Middle frontal gyrus (tissue), 1 donor: ENCODE measurements around the gene B3GNT8.
"Not testable (repeated sequence)": the region's sequence is repeated elsewhere in the genome, so short reads cannot be mapped to it uniquely, and the experiment has no call there.

Experiments
- DNase-seq: peaks from one replicate; pipeline ENCODE4 v3.0.0-alpha.2; 2015; ENCODE audit warnings: low spot score; ENCODE audit errors: extremely low spot score

Gene B3GNT8

DNA sequence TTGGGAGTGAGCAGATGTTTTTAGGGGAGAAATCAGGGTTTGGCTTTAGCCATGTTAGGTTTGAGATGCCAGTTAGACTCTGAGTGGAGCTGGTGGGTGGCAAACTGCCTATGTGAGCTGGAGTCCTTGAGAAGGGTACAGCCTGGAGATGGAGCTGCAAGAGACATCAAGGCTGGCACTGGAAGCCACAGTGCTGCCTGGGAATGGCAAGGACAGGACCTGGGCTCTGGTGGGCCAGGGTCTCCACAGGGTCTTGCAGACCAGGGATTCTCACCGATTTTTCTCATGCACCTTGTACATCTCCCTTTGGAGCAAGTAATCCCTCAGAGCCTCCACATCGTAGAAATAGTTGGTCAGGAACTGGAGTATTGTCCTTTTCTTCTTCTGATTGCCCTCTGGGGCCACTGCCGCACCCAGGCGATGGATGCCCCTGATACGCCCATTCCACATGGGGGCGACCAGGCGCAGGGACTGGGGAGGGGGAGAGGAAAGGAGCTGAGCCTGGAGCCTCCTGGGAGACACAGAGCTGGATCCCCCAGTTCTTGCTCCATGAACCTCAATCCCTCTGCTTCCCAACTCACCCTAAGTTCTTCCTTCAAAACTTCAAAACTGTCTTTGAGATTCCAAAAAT lies 10.9 kb upstream of the B3GNT8 start:
- no peak for DNase-seq

DNA sequence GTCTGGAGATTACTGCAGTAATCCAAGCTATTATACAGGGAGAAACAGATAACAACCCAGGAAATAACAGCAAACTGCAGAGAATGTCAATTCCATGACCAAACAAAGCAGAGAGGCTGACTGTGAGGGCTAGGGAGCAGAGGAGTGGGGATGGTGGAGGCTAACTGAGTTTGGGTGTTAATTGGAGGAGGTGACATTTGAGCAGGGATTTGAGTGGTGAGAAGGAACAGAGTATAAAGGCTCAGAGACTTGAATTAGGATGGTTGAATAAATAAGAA lies 9.4 kb upstream of the B3GNT8 start:
- DNase-seq, result no peak

DNA sequence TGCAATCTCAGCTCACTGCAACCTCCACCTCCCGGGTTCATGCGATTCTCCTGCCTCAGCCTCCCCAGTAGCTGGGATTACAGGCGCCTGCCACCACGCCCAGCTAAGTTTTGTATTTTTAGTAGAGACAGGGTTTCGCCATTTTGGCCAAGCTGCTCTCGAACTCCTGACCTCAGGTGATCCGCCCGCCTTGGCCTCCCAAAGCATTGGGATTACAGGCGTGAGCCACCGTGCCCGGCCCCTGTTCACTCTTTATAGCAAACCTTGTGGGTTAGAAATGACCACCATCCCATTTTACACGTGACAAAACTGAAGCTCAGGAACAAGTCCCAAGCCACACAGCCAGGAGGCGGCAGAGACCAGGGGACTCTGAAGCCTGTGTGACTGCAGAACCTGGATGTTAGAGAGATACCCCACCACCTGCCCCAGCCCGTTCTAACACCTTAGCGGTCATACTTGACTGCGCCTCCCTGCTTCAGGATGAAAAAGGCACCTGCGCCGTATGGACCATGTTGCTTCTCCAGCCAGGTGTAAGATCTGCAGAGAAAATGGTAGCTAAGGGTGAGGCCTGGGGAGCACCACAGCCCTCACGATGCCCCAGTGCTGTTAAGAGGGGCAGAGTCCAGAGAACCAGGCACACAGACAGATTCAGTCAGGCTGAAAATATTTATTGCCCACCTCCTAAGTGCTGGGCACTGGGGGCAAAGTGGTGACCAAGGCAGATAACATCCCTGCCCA lies 8.9 kb upstream of the B3GNT8 start:
- DNase-seq, result no peak

DNA sequence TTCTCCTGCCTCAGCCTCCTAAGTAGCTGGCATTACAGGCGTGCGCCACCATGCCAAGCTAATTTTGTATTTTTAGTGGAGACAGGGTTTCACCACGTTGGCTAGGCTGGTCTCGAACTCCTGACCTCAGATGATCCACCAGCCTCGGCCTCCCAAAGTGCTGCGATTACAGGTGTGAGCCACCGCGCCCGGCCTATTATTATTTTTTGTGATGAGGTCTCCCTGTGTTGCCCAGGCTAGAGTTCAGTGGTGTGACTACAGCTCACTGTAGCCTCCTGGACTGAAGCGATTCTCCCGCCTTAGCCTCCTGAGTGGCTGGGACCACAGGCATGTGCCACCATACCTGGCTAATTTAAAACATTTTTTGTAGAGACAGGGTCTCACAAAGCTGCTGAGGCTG lies 8.2 kb upstream of the B3GNT8 start:
- DNase-seq, result not testable (repeated sequence)

DNA sequence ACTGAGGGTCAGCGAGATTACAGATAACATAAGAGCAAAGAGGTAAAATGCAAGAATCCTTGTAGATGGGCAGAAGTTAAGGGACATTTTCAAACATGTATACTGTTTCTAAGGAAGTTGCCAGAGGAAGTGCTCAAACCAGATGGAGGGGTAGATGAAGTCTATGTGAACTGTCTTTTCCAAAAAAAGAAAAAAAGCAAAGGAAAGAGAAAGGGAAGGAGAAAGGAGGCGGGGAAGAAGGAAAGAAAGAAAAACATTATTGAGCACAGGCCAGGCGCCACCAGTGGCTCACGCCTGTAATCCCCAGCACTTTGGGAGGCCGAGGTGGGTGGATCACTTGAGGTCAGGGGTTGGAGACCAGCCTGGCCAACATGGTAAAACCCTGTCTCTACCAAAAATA lies 7.3 kb upstream of the B3GNT8 start:
- DNase-seq, result no peak

DNA sequence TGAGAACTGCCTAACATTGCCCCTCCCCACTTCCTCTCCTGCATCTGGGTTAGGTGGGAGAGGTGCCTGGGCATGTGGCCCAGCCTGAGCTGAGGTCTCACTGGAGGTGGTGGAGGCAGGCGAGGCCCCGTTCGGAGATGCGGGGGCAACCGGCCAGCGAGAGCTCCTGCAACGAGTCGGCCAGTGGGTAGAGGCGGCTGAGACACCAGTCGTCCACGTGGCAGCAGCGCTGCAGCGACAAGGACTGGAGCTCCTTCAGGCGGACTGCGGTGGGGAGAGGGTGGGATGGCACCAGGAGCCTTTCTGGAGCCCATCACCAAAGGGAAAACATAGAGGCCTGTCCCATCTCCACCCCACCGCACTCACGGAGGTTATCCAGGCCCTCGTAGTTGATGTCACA lies 6.0 kb upstream of the B3GNT8 start:
- DNase-seq, result no peak

DNA sequence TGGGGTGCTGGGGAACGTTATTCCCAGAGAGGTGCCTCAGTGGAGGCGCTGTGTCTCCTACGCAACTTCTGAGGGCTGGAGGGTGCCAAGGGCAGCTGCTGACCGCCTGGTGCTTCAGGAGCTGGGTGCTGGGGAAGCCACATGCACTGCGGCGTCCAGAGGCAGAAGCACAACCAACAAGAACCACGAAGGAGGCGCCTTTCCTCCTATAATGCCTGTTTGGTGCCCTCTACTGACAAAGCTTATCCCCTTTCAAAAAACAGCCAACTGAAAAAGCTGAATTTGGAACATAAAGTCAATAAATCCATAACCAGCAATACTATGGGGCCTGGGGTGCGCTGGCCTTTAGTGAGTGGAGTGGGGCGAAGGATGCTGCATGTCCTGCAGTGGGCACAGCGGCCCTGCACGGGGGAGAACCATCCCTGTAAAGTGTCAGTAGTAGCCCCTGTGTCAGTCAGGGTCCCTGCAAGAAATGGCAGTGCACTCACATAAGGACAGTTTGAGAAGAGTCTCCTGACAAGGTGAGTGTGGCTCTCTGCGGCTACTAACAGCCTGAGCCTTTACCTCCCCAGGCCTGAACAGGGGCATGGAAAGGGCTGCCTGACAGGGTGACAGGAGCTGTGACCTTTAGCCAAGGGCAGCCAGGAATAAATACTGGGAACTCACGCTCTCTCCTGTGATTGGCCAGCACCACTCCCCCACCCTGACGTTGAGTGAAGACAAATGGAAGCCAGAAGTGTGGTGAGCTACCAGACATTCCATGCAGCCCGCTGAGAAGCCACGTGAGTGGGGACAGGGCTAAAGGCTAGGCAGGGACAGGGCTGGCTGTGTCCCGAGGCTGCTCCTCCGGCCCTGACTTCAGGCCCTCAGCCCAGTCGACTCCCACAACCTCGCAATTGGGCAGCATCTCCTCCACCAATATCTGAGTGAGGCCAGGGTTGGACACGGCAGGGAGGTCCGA lies 4.5 kb upstream of the B3GNT8 start:
- DNase-seq, result no peak

DNA sequence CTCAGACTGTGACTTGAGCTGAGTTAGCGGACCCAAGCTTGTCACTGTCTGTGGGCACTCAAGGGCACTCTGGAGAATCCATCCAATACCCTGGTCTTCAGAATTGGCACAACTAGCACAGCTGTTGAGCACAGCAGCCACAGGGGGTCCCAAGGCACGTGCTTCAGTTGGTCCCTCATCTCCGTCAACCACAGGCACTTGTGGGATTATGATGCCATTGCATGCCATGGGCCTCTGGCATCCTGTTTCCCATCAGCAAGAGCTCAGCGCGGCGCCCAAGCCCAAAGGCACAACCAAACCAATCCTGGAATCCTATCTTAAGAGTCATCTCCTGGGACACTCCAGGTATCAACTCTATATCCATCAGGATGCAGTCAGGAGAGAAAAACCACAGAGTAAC lies 3.7 kb upstream of the B3GNT8 start:
- DNase-seq, result no peak

DNA sequence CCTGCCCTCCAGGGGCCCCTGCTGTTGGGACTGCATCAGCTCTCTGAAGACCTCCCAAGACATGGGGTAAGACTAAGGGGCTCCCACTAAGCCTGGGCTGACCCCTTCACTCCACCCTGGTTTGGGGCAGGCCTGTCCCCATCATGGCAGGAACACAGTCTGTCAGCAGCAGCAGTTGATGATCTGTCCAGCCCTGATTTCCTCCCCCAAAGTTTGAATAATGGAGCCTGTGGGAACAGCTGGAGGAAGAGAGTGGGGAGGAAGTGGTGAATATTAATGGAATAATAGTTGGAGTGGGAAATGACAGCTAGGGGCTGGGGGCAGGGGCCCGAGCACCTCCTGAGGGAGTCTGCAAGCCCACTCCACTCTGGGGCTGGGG lies 1.3 kb upstream of the B3GNT8 start:
- no peak for DNase-seq

DNA sequence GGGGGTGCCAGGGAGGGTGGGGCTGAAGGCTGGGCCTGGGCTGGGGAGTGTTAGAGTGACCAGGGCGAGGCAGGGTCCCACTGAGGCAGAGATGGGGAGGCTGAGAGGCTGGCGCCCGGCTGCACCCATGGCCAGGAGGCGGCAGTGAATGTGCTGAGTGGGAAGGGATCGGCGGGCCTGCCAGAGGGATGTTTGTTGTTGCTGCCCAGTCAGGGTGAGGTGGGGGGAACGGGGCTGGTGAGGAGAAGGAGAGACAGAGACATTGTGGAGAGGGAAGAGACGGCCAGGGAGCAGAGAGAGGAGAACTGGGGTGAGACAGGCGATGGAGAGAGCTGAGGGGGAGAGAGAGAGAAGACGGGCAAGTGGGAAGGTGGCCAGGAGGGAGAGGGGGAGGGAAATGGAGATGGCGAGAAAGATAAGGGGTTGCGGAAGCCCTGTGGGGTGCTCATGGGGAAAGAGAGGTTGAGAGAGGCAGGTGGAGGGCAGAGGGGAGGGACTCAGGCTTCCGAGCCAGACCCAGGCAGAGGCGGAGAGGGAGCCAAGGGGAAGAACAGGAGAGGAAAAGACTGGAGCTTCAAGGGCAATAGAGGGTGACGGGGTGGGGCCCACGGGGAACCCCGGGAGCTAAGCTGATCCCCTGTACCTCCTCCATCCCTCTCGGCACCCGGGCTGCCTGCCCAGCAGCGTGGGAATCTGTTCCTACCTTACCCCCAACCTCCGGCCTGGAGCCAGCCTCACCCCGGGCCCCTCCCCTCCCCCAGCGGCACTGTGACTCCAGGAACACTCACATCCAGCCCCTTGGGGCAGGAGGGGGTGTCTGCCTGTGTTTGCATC lies 690 bp upstream of the B3GNT8 start:
- no peak for DNase-seq

DNA sequence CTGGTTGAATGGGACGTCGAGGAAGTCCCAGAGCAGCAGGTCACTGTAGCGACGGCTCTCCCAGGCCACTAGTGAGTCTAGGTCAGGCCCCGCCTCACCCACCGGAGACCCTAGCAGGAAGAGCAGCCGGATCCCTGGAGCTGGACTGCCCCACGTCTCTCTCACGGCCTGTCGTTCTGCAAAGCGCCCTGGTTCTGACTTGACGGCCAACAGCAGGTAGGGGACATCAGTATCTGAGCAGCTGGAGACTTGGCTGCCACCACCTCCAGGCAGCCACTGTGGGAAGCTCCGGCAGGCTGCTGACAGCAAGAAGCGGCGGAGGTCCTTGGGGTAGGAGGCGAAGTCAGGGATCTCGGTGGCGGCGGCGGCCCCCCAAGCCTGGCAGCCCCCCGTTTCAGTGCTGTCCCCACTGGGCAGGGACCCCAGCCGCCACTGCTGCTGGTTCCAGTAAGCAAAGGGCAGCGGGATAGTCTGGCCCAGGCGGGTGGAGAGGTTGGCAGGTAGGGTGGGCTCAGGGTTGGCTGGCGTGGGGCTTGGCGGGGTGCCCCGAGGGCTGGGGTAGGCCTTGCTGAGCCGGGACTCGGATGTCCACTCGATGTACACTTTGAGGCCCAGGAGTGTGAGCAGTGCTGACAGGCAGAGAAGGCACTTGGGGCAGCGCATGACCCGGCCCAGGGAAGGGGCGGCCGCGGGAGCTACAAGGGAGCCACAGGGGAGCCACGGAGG lies 895 bp downstream of the B3GNT8 start:
- DNase-seq, result no peak

DNA sequence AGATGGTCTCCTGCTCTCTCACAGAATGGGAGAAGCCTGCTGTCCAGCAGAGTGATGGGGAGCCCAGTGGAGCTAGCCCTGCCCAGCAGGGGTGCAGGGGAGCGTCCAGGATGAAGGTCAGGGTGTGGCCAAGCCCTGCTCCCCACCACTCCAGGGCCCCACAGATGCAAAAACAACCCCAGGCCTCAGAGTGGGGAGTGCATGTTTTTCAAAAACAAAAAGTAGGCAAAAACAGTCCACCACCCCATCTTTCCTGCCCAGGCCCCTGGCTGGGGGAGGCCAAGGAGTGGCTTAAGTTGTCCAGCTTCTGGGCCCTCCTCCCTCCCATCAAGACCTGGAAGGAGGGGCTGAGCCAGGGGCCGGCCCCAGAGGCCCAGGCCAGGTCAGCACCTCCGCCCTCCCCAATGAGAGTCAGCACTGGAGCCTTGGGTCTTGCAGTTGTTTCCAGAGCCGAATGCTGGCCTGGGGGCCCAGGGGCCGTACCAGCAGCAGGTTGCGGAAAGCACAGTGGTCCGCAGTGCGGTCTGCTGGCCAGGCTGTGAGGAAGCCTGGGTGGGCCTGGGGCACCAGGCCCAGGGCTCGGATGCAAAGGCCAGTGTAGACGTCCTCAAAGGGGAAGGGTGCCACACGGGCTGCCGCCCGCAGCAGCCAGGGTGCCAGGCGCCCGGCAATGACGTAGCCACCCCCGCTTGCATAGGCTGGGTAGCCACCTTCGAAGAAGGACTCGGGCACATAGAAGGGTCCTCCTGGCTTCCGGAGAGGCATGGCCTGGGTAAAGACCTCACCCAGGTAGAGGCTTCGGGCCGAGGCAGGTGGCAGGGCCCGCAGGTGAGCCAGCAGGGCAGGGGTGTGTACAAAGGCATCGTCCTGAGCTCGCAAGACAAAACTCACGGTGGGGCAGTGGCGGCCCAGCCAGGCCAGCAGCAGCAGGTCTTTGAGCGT lies 1.7 kb downstream of the B3GNT8 start:
- no peak for DNase-seq

DNA sequence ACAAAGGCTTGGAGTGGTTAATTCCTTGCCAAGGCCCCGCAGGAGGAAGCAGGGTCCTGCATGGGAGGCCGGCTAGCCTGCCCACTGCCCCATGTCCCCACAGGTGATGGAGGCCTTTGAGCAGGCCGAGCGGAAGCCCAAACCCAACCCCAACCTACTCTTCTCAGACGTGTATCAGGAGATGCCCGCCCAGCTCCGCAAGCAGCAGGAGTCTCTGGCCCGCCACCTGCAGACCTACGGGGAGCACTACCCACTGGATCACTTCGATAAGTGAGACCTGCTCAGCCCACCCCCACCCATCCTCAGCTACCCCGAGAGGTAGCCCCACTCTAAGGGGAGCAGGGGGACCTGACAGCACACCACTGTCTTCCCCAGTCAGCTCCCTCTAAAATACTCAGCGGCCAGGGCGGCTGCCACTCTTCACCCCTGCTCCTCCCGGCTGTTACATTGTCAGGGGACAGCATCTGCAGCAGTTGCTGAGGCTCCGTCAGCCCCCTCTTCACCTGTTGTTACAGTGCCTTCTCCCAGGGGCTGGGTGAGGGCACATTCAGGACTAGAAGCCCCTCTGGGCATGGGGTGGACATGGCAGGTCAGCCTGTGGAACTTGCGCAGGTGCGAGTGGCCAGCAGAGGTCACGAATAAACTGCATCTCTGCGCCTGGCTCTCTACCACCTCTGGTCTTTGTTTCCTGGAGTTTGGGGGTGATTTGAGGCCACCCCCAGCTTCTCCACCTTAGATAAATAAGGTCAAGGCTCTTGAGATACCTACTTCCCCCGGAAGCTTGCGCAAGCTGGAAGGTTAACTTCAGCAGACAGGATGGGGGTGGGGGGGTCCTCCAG lies 2.6 kb downstream of the B3GNT8 start:
- no peak for DNase-seq

DNA sequence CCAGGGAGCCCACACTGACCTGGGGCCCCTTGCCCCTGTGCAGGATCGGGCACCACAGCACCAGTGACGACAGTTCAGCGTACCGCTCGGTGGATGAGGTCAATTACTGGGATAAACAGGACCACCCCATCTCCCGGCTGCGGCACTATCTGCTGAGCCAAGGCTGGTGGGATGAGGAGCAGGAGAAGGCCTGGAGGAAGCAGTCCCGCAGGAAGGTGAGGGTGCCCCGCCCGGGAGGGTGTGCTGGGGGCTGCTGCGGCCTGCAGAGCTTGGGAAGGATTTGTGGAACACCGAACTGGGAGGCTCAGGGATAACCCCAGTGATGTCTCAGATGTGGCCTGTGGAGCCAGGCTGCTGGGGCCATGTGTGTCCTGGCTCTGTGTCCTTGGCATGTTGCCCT lies 4.2 kb downstream of the B3GNT8 start:
- no peak for DNase-seq

DNA sequence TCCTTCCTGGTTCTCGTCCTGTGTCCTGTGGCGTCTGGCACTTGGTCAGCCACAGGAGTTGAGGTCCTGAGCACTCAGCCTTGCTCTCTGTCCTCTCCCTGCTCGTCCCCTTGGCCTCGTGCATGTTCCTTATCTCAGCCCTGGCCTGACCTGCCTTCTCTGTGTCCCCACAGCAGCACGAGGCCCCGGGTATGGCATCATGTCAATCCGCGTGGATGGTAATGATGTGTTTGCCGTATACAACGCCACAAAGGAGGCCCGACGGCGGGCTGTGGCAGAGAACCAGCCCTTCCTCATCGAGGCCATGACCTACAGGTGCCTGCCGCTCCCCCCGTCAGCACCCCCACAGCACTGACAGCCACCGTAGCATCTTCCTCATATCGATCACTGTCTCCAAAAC lies 4.7 kb downstream of the B3GNT8 start:
- no peak for DNase-seq

DNA sequence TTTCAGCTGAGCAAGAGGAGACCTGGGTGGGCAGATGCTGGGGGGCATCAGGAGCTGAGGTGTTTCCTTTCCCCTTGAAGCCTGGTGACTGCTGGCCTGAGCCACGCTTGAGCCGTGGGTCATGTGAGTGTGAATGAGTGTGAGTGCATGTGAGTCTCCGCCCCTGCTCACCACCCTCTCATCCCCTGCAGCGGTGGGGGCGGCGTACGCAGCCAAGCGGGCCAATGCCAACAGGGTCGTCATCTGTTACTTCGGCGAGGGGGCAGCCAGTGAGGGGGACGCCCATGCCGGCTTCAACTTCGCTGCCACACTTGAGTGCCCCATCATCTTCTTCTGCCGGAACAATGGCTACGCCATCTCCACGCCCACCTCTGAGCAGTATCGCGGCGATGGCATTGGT lies 5.2 kb downstream of the B3GNT8 start:
- no peak for DNase-seq

DNA sequence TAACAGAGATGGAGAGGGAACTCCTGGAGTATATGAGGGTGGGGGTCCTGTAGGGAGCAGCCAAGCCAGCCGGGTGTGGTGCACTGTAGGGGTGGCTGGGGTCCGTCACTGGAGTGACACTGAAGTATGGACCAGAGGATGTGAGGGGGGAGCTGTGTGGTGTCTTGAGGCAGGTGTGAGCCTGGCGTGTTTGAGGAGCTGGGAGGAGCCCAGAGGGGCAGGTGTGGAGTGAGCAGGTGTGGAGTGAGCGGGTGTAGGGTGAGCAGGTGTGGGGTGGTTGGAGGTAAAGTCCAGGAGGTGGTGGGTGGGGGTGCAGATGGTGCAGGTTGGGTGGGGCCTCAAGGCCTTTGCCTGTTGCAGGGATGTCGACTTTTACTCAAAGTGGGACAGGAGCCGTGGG lies 5.9 kb downstream of the B3GNT8 start:
- DNase-seq, result no peak

DNA sequence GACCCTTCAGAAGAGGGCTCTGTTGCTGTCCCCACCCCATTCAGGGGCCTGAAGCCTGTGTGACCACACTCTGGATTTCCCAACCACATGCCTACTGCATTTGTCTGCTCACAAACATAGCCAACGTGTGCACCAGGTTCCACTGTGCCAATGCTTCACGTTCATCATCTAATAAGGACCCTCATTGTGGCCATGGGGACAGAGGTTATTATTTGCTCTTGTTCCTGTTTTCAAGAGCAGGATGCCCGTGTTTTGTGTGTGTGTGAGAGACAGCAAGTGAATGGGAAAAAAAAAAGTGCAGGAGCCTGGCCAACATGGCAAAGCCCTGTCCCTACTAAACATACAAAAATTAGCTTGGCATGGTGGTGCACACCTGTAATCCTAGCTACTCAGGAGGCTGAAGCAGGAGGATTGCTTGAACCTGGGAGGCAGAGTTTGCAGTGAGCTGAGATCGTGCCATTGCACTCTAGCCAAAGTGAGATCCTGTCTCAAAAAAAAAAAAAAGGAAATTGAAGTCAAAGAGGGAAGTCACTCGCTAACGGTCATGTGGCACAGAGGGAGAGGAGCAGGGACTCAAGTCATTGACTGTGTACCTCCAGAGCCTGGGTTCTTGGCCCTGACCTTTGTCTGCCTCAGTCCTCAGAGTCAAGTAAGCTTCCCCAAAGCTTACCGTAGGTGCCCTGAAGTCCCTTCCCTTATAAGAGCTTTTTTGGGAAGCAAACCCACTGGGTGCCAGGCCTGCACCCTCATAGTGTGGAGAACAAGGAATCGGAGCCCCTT lies 6.9 kb downstream of the B3GNT8 start:
- DNase-seq, result no peak
